OCI-M2 (cell line): Measurements from ENCODE around the gene ARHGAP6.
"Not testable (repeated sequence)": the region's sequence is repeated elsewhere in the genome, so short reads cannot be mapped to it uniquely, and the experiment has no call there.

Experiments used
- DNase-seq: peaks from one replicate; lab custom pipeline; 2025; ENCODE audit not compliant: unreplicated experiment; lab: John Stamatoyannopoulos, UW

ARHGAP6 gene

GRCh38 chrX:11363825-11364224 is 301.9 kb downstream of the ARHGAP6 start:
- not testable (repeated sequence) for DNase-seq

GRCh38 chrX:11363069-11363594 is 302.6 kb downstream of the ARHGAP6 start:
- no peak for DNase-seq

GRCh38 chrX:11361666-11362065 is 304.1 kb downstream of the ARHGAP6 start:
- DNase-seq: not testable (repeated sequence)

GRCh38 chrX:11355944-11356343 is 309.8 kb downstream of the ARHGAP6 start:
- not testable (repeated sequence) for DNase-seq

- peak; percentile 45 for DNase-seq
These were observed 310.3 kb downstream of the ARHGAP6 start for GRCh38 chrX:11355259-11355909.

- DNase-seq: no peak
These were observed 313.4 kb downstream of the ARHGAP6 start for GRCh38 chrX:11352296-11352741.

- DNase-seq: no peak
These were observed 314.1 kb downstream of the ARHGAP6 start for GRCh38 chrX:11351375-11352295.

GRCh38 chrX:11349661-11350337 is 315.9 kb downstream of the ARHGAP6 start:
- no peak for DNase-seq

- DNase-seq: no peak
These were observed 316.7 kb downstream of the ARHGAP6 start for GRCh38 chrX:11349020-11349419.

GRCh38 chrX:11347300-11347699 is 318.4 kb downstream of the ARHGAP6 start:
- no peak for DNase-seq

GRCh38 chrX:11346121-11346682 is 319.5 kb downstream of the ARHGAP6 start:
- no peak for DNase-seq

GRCh38 chrX:11342673-11343072 is 323.0 kb downstream of the ARHGAP6 start:
- no peak for DNase-seq

GRCh38 chrX:11341274-11342201 is 324.2 kb downstream of the ARHGAP6 start:
- no peak for DNase-seq

GRCh38 chrX:11337292-11338009 is 328.3 kb downstream of the ARHGAP6 start:
- DNase-seq: no peak

- DNase-seq: no peak
These were observed 329.5 kb downstream of the ARHGAP6 start for GRCh38 chrX:11336201-11336600.

GRCh38 chrX:11334165-11334564 is 331.6 kb downstream of the ARHGAP6 start:
- no peak for DNase-seq

- DNase-seq: no peak
These were observed 333.9 kb downstream of the ARHGAP6 start for GRCh38 chrX:11331788-11332187.

- no peak for DNase-seq
These were observed 336.7 kb downstream of the ARHGAP6 start for GRCh38 chrX:11329021-11329420.

GRCh38 chrX:11328134-11328533 is 337.6 kb downstream of the ARHGAP6 start:
- DNase-seq: no peak
